VCaP (cell line): ENCODE measurements around the gene ACAP3.

Experiments
- H3K27ac ChIP-seq: fragments of 450-650 bp; 2 replicates; pipeline ENCODE4 v1.5.1; 2017
- CTCF ChIP-seq: fragments of 450-650 bp; conservative IDR thresholded peaks from 2 replicates; pipeline ENCODE4 v1.5.1; 2017; ENCODE audit warnings: mild to moderate bottlenecking, moderate library complexity

ACAP3 gene

DNA sequence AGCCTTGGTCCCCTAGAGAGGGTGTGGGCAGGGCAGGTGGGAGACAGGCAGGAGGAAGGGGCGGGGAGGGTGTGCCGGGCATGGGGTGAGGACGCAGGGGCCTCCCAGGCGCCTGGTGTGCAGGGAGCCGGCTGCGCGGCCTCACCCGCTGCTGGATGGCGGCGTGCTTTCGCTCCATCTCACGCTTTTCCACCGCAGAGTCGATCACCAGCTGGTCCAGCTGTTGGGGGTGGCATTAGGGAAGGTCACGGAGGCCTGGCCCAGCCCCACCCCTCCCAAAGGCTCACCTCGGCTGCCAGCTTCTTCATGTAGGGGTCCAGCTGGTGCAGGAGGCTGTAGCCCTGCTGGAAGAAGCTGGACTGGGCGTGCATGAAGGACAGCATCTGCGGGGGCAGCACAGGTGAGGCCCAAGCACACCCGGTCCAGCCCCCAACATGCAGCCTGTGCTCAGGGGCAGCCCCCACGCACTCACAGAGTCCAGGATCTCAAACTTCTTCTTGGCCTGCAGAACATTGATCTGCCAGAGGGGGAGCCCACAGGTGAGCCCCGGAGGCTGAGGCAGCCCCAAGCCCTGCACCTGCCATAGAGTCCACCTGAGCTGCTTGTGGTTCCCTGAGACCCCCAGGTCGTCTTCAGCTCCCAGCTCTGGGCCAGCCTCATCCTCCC, 7.9 kb downstream of the ACAP3 start:
- peak; percentile 54 for TF ChIP-seq CTCF
- no peak overlapping the region for H3K27ac ChIP-seq

GRCh38 chr1:1298861-1299685, 8.7 kb downstream of the ACAP3 start:
- H3K27ac ChIP-seq = no peak overlapping the region
- no peak for TF ChIP-seq CTCF

GRCh38 chr1:1297802-1298424, 9.8 kb downstream of the ACAP3 start:
- no peak for TF ChIP-seq CTCF
- H3K27ac ChIP-seq = no peak overlapping the region

- TF ChIP-seq CTCF = no peak
- H3K27ac ChIP-seq = no peak overlapping the region
Measured at GRCh38 chr1:1296070-1297061, 11.4 kb downstream of the ACAP3 start.

DNA sequence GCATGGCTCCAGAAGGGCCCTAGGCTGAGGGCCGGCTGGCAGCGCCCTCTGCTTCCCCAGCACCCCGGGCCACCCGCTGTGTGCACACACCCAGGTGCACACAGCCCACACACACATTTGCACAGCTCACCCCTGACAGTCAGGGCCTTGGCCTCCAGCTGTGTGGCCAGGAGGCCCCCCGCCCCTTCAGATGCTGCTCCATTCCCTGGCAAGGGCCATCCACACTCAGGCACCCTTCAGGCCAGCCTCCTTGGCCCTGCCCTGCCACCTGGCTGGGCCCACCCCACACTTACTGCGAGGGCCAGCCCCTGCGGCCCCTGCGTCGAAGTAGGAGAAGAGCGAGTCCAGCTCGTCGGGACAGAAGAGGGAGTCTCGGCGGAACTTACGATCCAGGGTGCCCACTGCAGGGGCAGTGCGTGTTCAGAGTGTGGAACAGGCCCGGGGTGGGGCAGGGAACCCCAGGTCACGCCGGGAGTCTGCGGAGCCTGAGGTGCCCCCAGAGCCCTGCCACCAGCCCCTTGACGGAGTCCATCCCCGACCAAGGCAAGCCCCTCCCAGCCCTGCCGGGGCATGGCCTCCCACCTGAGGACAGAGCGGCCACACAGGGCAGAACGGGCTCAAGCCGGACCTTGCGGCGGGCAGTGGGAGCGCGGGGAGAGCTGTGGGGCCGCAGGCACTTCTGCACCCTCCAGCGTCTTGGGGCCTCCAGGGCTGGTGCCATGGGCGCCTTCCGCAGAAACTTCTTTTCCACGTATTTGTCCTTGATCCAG, 12.4 kb downstream of the ACAP3 start:
- H3K27ac ChIP-seq = no peak overlapping the region
- TF ChIP-seq CTCF = no peak

- no peak overlapping the region for H3K27ac ChIP-seq
- no peak for TF ChIP-seq CTCF
Measured at GRCh38 chr1:1294250-1294890, 13.4 kb downstream of the ACAP3 start.
